Measurements from ENCODE around the gene PISD. TPM values are rescaled to one million over a fixed set of nuclear protein-coding genes. Genes with fewer than 3 reads are reported as not detected.

Gene PISD
- total and polyA plus RNA-seq, 2 of the 8 experiments (the other 6 are each of a cell fraction or from before 2014, with no cell fraction given), result 47.8 to 48.2 TPM

DNA sequence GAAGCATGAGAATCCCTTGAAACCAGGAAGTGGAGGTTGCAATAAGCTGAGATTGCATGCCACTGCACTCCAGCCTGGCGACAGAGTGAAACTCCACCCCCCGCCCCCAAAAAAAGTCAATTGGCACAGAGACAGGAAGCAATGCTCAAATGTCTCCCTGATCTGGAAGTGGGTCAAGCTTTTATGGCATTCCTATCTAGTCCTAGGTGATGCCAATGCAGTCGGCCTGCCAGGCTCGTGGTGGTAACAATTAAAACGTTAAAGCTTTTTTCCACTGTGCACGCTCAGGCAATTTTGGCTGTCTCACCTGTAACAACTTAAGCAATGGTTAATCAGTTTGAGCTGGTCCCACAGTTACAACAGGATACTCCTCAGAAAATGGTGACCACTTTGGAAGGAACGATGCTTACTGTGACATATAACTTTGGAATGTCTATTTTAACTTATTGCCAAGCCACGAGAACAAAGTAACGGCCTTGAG lies 18.9 kb upstream of the PISD start (continued):
- TF ChIP-seq POU5F1 (IDR thresholded peaks at IDR 0.05; ENCODE audit: low read depth, low read length), result no peak
- TF ChIP-seq SAP30 (IDR thresholded peaks at IDR 0.05; ENCODE audit: insufficient read depth, insufficient replicate concordance, low read length), result no peak
- TF ChIP-seq TAF1 (IDR thresholded peaks at IDR 0.05; ENCODE audit: low read depth, low read length), result no peak
- TF ChIP-seq CREB1 (IDR thresholded peaks at IDR 0.05), result no peak
- no peak for TF ChIP-seq RAD21 (IDR thresholded peaks at IDR 0.05 in 1 of 2, conservative IDR thresholded peaks at IDR 0.05 in 1 of 2; ENCODE audit: low read depth in 2 of 2, low read length in 2 of 2)

Data from H1 (cell line).